Lung (tissue), 12 donors: Measurements from ENCODE around the gene VTI1A. TPM values are rescaled to one million over a fixed set of nuclear protein-coding genes. Genes with fewer than 3 reads are reported as not detected.

Experiments
- ATAC-seq: fragments of 200-7000 bp; cut with Tn5 transposase; one replicate; pipeline ENCODE4 v1.9.1; 2020; ENCODE audit warnings: moderate number of reproducible peaks; ENCODE audit not compliant: insufficient read depth, low FRiP score
- DNase-seq, 3 donors: peaks; one replicate each; pipeline ENCODE4 v3.0.0-alpha.2; 2013 to 2017
- H3K27ac ChIP-seq, 2 donors: one replicate each; pipeline ENCODE4 v1.5.1; 2013; ENCODE audit warnings: mild to moderate bottlenecking in 2 of 2, moderate library complexity in 2 of 2, control low read depth in 1 of 2, inconsistent platforms in 1 of 2, low read depth in 1 of 2, low read length in 1 of 2
- H3K27me3 ChIP-seq, 3 donors: one replicate each; pipeline ENCODE4 v1.5.1; 2013; ENCODE audit warnings: low read length in 2 of 3; ENCODE audit not compliant: control insufficient read depth in 3 of 3, insufficient read depth in 3 of 3
- H3K36me3 ChIP-seq, 4 donors: one replicate each; pipeline ENCODE4 v1.5.1; 2013; ENCODE audit warnings: low read length in 4 of 4, mild to moderate bottlenecking in 1 of 4, moderate library complexity in 1 of 4; ENCODE audit not compliant: control insufficient read depth in 4 of 4, insufficient read depth in 4 of 4
- H3K4me1 ChIP-seq, 5 donors: one replicate each; pipeline ENCODE4 v1.5.1; 2013; ENCODE audit warnings: low read length in 5 of 5, mild to moderate bottlenecking in 2 of 5, moderate library complexity in 1 of 5; ENCODE audit not compliant: control insufficient read depth in 5 of 5, insufficient read depth in 5 of 5
- H3K4me3 ChIP-seq: one replicate; pipeline ENCODE4 v1.5.1; 2013; ENCODE audit warnings: mild to moderate bottlenecking, control low read depth, moderate library complexity
- H3K9ac ChIP-seq, 2 donors: one replicate each; pipeline ENCODE4 v1.5.1; 2013; ENCODE audit warnings: low read length in 2 of 2, control low read depth in 1 of 2; ENCODE audit not compliant: insufficient read depth in 1 of 2
- H3K9me3 ChIP-seq, 4 donors: one replicate each; pipeline ENCODE4 v1.5.1; 2013; ENCODE audit warnings: low read length in 3 of 4, mild to moderate bottlenecking in 1 of 4, moderate library complexity in 1 of 4; ENCODE audit not compliant: control insufficient read depth in 4 of 4, insufficient read depth in 3 of 4
- WGBS, 2 donors: extraction: QIAGEN DNeasy Blood & Tissue Kit; methylation state at CpG; one replicate each; pipeline ENCODE4 v1.1.7; 2013; 5-methylcytosine and 5-hydroxymethylcytosine counted together
- polyA plus RNA-seq, 2 donors: library from polyadenylated mRNA; stranded (reverse); fragments of 200-250 nt; gene quantifications; one replicate each; pipeline ENCODE4 v1.2.1, GENCODE V29; 2013
- total RNA-seq, 2 donors: library from RNA; depleted of rRNA in 1 of 2; stranded (reverse); fragments of >200 nt in 1 of 2; gene quantifications; one replicate each; pipeline ENCODE4 v1.2.1, GENCODE V29; 2014 to 2021
- TF ChIP-seq, protein P1 (sequence below): IDR thresholded peaks from 2 replicates; pipeline ENCODE4 v1.5.1; 2012; ENCODE audit warnings: mild to moderate bottlenecking; ENCODE audit errors: control extremely low read depth, extremely low read depth
- donor health status: control.
- donor health status: control.
- donor health status: Bipolar disorder and iron deficiency.
- donor health status: healthy.
- donor health status: DM: yes; HTN: yes; CAD: no.

Gene VTI1A
- total and polyA plus RNA-seq, 4 donors, result 9.2 to 48.2 (median 28.4) TPM

DNA sequence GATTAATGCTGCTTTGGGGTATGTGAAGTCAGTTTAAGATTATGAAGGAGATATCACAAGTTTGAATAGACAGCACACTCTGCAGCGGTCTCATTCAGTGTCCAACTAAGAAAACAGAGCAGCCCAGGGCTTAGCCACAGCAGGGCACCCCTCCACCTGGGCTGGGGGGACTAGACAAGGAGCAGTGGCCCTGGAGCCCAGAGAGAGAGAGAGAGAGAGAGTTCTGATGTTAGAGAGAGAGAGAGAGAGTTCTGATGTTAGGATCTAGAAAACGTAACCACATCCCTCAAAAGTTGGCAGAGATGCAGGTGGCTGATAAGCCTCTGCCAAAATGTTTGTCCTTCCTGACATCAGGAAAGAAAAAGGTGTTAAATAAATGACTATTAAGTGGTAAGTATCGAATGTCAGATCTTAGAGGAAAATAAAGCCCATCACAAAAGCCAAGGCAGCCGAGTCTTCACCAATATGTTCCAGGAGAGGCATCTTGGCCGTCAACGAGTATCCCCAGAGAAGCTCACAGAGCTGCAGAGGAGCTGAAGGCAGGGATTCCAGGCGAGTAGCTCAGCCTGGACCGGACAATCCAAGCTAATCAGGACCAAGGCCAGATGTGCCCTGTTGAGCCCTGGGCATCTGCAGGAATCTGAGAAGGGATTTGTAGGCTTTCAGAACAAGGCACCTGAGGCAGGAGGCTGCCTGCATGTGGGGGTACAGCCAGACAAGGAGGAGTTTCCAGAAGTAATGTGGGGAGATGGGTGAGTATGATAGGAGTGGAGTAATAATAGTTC lies 352.9 kb downstream of the VTI1A start:
- Histone ChIP-seq H3K9ac (no peak overlapping the region), H3K27ac (no peak overlapping the region), H3K9me3 (no peaks in the 10 kb centered on the region), H3K27me3 (no peaks in the 10 kb centered on the region), H3K4me3 (no peak overlapping the region), H3K36me3 (no peaks in the 10 kb centered on the region), H3K4me1 (peaks cover 0 to 8% (median 0%) of the 10 kb centered on the region in 5 donors)
- TF ChIP-seq, protein P1, sequence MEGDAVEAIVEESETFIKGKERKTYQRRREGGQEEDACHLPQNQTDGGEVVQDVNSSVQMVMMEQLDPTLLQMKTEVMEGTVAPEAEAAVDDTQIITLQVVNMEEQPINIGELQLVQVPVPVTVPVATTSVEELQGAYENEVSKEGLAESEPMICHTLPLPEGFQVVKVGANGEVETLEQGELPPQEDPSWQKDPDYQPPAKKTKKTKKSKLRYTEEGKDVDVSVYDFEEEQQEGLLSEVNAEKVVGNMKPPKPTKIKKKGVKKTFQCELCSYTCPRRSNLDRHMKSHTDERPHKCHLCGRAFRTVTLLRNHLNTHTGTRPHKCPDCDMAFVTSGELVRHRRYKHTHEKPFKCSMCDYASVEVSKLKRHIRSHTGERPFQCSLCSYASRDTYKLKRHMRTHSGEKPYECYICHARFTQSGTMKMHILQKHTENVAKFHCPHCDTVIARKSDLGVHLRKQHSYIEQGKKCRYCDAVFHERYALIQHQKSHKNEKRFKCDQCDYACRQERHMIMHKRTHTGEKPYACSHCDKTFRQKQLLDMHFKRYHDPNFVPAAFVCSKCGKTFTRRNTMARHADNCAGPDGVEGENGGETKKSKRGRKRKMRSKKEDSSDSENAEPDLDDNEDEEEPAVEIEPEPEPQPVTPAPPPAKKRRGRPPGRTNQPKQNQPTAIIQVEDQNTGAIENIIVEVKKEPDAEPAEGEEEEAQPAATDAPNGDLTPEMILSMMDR, result no peak
- WGBS, 2 donors, result 79 to 82% methylated on average over 8 of the region's 8 CpGs
- no peak for ATAC-seq
- DNase-seq, result no peak

DNA sequence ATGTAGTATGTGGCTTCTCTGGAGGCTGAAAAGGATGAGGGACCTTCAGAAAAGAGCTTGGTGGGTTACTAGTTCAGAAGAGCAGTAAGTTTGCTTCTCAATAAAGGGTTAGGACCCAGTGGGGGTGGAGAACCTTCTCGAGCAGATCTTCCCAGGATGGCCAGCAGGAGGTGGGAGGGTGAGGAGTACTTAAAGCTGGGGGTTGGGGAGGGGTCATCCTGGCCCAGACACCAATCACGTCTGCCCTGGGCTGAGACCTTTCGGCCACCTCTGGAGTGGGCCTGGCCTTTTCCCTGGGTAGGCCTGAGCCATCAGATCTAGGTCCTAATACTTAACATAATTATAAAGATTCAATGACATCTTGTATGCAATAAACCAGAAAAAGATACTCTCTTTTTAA lies 354.0 kb downstream of the VTI1A start:
- Histone ChIP-seq H3K27ac (no peak overlapping the region), H3K9me3 (no peaks in the 10 kb centered on the region), H3K27me3 (no peaks in the 10 kb centered on the region), H3K4me3 (no peak overlapping the region), H3K9ac (no peak overlapping the region), H3K4me1 (peaks cover 0 to 8% (median 0%) of the 10 kb centered on the region in 5 donors), H3K36me3 (no peaks in the 10 kb centered on the region)
- DNase-seq (no peak), ATAC-seq (no peak)
- WGBS, 2 donors, result 92 to 93% methylated on average over 3 of the region's 3 CpGs
- TF ChIP-seq, protein P1, result no peak

DNA sequence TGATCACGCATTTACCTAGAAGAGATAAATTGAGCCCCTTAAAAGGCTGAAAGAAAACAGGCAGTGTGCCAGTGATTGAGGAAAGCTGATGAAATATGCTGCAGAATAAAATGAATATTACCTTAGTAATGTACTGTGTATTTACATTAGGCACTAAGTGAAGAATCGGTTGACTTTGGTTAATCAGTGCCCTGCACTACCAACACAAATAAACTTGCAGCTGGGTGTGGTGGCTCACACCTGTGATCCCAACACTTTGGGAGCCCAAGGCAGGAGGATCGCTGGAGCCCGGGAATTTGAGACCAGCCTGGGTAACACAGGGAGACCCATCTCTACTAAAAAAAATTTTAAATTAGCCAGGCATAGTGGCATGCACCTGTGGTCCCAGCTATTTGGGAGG lies 354.7 kb downstream of the VTI1A start:
- Histone ChIP-seq H3K36me3 (no peaks in the 10 kb centered on the region), H3K9ac (no peak overlapping the region), H3K27me3 (no peaks in the 10 kb centered on the region), H3K9me3 (no peaks in the 10 kb centered on the region), H3K27ac (no peak overlapping the region), H3K4me3 (no peak overlapping the region), H3K4me1 (peaks cover 0 to 8% (median 0%) of the 10 kb centered on the region in 5 donors)
- WGBS, 2 donors, result 90 to 96% methylated on average over 4 of the region's 4 CpGs
- DNase-seq, result no peak
- no peak for ATAC-seq
- TF ChIP-seq, protein P1, result no peak
